GM13977 (cell line): ENCODE results near the gene UNK.
A peak's percentile ranks its signal among the peaks of the same experiment; 100 is the strongest.

ENCODE experiments used
- DNase-seq: peaks from one replicate; pipeline ENCODE4 v3.0.0; 2012; ENCODE audit warnings: low spot score
- in situ Hi-C: fragments of 300-500 bp; cut with MboI; formaldehyde crosslinking; loops from one replicate; pipeline ENCODE4 v1.12.0; 2022; ENCODE audit warnings: low sequenced_read_pairs, low pct_unique_long_range_greater_than_20kb, mixed read lengths, inconsistent platforms; ENCODE audit not compliant: unreplicated experiment
- TF ChIP-seq, protein P1 (sequence below): IDR thresholded peaks from 2 replicates; pipeline ENCODE4 v1.5.1; 2012; ENCODE audit warnings: mild to moderate bottlenecking, control low read depth; ENCODE audit not compliant: insufficient read depth; ENCODE audit errors: extremely low read depth, missing control alignments

UNK gene, protein sequence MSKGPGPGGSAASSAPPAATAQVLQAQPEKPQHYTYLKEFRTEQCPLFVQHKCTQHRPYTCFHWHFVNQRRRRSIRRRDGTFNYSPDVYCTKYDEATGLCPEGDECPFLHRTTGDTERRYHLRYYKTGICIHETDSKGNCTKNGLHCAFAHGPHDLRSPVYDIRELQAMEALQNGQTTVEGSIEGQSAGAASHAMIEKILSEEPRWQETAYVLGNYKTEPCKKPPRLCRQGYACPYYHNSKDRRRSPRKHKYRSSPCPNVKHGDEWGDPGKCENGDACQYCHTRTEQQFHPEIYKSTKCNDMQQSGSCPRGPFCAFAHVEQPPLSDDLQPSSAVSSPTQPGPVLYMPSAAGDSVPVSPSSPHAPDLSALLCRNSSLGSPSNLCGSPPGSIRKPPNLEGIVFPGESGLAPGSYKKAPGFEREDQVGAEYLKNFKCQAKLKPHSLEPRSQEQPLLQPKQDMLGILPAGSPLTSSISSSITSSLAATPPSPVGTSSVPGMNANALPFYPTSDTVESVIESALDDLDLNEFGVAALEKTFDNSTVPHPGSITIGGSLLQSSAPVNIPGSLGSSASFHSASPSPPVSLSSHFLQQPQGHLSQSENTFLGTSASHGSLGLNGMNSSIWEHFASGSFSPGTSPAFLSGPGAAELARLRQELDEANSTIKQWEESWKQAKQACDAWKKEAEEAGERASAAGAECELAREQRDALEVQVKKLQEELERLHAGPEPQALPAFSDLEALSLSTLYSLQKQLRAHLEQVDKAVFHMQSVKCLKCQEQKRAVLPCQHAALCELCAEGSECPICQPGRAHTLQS

DNA sequence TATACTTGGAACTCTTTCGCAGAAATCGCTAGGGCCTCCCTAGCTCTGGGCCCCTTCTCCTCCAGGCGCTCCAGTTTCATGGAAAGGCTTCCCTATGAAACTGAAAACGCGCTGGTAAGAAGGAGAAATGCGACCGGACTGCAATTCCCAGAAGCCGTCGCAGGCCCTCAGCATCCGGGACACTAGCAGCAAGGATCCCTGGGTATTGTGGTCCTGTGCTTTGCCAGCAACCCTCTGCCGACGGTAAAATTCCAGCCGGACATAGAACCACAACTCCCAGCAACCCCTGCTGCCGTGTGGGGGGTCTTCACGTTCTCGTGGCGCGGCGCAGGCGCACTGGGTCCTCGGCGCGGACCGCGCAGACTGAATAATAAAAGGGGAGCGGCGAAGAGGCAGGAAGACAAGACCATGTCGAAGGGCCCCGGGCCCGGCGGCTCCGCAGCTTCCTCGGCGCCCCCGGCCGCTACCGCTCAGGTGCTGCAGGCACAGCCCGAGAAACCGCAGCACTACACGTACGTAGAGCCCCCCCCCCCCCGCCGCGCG is at the start of gene UNK:
TSS of gene UNK (plus strand) at position 334 of the 543 bp plus-strand sequence. CDS start at position 409, 75 bp downstream.
- TF ChIP-seq, protein P1, sequence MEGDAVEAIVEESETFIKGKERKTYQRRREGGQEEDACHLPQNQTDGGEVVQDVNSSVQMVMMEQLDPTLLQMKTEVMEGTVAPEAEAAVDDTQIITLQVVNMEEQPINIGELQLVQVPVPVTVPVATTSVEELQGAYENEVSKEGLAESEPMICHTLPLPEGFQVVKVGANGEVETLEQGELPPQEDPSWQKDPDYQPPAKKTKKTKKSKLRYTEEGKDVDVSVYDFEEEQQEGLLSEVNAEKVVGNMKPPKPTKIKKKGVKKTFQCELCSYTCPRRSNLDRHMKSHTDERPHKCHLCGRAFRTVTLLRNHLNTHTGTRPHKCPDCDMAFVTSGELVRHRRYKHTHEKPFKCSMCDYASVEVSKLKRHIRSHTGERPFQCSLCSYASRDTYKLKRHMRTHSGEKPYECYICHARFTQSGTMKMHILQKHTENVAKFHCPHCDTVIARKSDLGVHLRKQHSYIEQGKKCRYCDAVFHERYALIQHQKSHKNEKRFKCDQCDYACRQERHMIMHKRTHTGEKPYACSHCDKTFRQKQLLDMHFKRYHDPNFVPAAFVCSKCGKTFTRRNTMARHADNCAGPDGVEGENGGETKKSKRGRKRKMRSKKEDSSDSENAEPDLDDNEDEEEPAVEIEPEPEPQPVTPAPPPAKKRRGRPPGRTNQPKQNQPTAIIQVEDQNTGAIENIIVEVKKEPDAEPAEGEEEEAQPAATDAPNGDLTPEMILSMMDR = no peak
- peak; percentile 97 for DNase-seq
- in situ Hi-C loops = no loop called here

DNA sequence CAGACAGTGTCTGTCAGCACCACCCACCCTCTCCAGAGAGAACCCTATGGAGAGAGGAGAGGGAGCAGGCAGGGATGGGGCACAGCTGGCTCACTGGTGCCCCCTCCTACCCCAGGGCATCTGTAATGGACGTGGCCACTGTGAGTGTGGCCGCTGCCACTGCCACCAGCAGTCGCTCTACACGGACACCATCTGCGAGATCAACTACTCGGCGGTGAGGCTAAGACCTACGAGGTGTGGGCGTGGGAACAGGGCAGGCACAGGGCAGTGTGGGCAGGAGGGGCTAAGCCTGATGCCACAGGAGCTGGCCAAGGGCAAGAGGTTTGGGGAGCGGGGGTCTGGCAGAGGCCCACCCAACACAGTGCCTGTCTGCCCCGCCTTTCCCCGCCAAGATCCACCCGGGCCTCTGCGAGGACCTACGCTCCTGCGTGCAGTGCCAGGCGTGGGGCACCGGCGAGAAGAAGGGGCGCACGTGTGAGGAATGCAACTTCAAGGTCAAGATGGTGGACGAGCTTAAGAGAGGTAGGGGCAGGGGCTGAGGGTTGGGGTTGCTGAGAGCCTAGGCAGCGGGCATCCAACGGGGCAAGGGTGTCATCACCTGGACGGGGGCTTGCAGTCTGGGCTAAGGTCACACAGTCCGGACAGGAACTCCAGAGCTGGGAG is 48.3 kb upstream of the UNK start:
- DNase-seq = no peak
- TF ChIP-seq, protein P1 = no peak
- in situ Hi-C loops = no loop called here

DNA sequence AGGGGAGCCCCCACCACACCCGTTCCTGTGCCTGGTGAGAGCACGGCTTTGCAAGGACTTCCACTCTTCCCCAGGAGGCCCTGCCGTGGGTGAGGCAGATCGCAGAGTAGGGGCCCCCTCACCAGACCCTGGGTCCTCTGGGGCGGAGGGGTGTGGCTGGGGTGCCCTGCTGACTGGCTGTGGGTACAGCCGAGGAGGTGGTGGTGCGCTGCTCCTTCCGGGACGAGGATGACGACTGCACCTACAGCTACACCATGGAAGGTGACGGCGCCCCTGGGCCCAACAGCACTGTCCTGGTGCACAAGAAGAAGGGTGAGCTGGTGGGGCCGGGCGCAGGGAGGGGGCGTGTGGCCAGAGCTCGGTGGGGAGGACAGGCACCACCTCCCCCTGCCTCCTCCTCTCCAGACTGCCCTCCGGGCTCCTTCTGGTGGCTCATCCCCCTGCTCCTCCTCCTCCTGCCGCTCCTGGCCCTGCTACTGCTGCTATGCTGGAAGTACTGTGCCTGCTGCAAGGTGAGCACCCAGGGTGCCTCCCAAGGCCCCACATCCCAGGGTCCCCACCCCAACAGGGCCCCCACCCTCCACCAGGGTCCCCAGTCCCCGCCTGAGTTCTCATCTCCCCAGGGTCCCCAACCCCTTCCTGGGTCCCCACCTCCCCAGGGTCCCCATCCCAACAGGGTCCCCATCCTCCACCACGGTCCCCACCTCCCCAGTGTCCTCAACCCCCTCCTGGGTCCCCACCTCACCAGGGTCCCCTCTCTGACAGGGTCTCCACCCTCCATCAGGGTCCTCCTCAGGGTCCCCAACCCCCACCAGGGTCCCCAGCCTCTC is 47.3 kb upstream of the UNK start:
- TF ChIP-seq, protein P1 = no peak
- in situ Hi-C loops = no loop called here

DNA sequence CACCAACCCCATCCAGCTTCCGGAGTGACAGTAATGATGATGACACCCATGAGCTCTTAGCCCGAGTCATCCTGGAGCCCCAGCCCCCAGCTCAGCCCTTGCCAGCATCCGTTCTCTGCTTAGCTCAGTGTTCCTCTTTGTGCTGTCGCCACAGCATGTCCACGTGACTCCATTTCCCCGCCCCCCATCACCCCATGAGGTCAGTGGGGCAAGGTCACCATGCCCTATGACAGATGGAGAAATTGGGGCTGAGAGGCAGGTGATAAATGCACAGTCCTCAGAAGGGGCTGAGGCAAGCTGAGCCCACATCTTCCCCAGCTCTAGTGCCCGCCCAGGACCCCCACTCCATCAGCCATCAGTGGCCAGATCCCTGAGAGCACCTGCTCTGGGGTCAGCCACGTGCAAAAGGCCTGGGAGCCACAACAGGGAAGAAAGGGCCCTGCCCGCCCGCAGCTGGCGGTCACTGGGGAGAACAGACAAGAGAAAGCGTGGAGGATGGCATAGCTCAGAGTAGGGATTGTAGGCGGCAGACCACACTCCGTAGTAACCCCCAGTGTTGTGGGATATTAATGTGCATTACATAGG is 46.3 kb upstream of the UNK start:
- no peak for DNase-seq
- TF ChIP-seq, protein P1 = no peak
- in situ Hi-C loops = no loop called here

More for the DNA sequence above, 47.3 kb upstream of the UNK start:
- DNase-seq = no peak

DNA sequence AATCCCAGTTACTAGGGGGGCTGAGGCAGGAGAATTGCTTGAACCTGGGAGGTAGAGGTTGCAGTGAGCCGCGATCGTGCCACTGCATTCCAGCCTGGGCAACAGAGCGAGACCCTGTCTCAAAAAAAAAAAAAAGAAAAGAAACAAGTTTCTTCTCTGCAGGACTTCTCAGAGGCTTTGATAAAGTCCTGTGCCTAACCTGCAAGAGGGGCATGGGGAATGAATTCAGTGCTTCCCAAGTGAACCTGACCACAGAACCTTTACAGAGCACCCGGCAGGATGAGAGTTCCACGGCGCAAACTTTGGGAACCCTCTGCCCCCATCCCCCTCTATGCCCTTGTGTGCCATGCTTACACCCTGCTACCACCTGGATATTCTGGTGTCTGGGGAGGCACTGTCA is 45.4 kb upstream of the UNK start:
- no peak for DNase-seq
- TF ChIP-seq, protein P1 = no peak
- in situ Hi-C loops = no loop called here
